ENCODE measurements around the gene NKAIN2. TPM values are rescaled to one million over a fixed set of nuclear protein-coding genes. Genes with fewer than 3 reads are reported as not detected.
A peak's percentile ranks its signal among the peaks of the same experiment; 100 is the strongest.
"Not testable (repeated sequence)": the region's sequence is repeated elsewhere in the genome, so short reads cannot be mapped to it uniquely, and the experiment has no call there.

NKAIN2 gene
- total RNA-seq, 1 experiment from 2014 or later = 0.23 TPM

DNA sequence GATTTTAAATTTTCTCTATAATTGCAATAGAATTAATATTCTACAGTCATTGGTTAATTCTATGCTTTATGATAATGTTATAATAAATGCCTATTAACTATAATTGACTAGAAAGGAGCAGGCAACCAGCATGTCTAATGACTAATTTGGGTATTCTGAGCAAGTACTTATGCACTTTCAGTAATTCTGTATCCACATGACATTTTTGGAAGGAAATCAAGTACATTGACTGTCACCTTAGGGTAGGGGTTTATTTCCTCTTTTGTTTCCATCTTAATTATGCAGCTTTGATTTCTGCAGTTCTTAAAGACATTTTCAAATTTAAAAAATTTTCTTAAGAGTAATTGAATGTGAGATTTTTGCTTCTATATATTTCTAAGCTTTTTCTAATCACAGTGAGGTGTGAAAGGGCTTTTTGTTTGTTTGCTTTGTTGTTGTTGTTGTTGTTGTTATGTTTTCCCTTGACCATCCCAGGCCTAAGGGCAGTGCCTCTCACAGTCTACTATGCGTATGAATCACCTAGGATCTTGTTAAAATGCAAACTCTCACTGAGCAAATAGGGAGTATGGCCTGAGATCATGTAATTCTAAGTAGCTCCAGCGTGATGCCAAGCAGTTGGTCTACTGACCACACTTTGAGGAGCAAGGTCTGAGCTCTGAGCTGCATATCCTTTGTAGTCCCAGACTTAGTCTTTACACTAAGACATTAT lies 691.4 kb downstream of the NKAIN2 start:
- no peak for DNase-seq (ENCODE audit: low spot score)

DNA sequence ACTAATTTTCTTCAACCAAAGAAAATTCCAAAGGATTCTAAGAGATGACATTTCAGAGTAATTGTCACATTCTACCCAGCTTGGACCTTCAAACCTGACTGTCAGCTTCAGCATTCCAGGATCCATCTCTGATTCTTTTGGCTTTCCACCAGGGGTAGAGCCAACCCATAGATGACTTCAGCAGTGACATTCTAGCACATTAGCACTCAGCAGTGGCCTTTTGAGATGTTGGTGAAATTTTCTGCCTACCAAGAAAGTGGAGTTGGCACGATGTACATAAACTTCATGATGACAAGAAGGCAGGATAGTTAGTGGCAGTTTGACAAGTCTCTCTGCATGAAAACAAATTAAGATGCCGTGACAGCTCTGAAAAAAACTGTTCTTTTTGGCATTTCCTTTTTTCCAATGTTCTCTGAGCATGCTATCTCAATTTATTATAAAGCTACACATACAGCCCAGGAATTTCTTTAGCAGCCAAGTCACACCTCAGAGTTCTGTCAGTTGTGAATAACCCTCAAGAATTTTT lies 692.1 kb downstream of the NKAIN2 start:
- no peak for DNase-seq (ENCODE audit: low spot score)

DNA sequence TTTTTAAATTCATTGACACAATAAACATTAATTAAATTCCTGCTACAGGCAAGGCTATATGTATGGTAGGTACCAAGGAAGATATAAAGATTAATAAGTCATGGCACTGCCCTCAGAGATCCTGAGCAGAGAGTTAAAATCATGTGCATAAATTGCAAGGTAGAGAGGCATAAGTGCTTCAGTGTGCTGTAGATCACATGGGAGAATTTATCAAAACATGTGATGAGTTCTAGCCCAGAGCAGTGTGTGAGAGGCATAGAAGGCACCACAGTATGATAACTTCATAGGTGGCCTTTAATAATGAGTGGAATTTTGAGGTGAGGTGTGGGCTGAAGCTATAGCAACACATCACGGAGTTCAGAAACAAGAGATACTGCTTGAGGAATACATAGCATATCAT lies 692.7 kb downstream of the NKAIN2 start:
- no peak for DNase-seq (ENCODE audit: low spot score)

DNA sequence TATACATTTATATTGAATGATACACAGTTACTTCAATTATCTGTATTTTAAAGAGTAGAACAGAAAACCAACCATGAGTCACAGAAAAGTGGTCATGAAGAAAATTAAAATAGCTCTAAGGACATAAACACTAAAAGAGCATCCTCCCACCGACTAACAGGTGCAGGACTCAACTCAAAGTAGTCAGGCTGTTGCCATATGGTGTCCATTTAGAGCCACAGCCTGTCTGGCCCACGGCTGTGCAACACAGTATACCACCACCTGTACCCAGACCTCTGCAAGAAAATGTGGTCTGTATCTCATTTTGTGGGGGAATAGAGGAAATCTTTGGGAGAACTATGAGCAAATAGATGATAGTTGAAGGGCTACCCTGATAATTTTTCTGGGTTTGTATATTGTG lies 708.8 kb downstream of the NKAIN2 start:
- no peak for DNase-seq (ENCODE audit: low spot score)

DNA sequence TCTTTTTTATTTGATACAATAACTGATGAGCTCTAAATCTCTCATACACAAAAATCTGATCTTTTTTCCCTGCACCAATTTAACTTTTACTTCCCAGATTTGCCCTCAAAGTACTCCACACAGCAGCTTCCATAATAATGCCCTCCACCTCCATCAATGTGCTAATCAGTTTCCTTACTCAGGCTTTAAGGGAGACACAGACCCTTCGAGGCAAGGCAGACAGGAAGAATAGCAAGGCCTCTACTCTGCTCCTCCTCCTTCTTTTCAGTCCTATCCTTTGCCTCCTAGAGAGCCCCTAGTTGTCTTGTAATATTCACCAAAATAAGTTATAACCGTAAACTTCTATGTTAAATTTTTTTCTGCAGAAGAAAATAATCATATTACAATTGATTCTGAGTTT lies 713.7 kb downstream of the NKAIN2 start:
- no peak for DNase-seq (ENCODE audit: low spot score)

DNA sequence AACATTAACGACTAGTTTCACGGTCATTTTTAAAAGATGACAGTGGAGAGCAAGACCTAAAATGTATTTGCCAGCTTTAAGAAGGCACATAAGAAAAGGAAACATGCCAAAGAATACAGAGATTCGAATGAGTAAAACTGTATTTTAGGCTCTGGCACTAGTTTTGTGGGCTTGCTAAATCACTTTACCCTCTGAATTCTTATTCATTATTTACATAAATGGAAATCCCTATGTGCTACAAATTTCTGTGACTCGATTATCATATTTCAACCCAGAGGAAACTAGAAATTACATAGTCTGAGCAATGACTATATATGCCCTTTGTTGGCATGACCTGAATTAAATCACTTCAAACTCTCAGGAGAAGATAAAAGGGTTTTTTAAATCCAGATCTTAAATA lies 716.8 kb downstream of the NKAIN2 start:
- no peak for DNase-seq (ENCODE audit: low spot score)

DNA sequence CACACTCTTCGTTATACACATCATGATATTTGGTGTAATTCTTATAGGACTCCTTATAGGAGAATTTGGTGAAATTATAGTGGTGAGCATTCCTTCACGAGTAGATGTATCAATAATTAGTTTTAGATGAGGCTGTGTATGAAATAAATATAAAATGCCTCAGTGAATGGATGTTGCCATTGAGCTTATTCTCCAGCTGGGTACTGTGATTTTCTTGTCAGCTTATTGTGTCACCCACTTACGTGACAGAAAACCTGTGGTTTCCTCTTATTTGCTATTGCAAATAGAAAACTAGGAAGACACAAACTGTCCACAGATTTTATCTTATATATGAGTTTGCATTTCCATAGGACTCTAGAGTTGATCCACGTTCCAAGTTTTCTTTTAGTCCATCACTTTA lies 718.7 kb downstream of the NKAIN2 start:
- DNase-seq (ENCODE audit: low spot score) = no peak

DNA sequence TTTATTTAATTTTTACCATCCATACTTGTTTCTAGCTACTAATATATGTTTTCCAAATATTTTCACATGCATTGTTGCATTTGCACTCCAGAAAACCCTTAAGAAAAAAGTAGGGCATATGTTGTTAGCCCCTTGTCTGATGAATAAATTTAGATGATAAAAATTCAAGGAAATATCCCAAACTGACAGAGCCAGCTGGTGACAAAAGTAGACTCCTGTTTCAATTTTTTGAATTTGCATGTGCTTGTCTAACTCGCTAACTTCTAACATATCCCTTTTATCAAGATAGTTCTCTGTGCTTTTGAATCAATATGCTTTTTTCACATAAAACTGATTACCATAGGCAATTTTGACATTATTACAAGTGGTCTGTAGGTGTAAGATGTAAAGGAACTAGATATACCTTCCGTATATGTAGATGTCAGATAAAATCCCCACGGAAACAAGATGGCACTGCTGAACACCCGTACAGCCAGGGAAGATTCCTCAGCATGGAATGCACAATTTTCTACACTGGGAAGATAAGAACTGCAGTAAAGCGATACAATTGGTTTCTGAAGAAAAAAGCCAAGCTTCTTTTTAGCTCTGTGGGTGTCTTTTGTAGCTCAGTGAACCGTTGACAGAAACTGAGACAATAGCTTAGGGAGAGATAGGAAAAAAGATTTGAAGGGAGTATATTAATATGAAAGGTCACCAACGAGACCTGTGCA lies 721.0 kb downstream of the NKAIN2 start:
- no peak for DNase-seq (ENCODE audit: low spot score)

DNA sequence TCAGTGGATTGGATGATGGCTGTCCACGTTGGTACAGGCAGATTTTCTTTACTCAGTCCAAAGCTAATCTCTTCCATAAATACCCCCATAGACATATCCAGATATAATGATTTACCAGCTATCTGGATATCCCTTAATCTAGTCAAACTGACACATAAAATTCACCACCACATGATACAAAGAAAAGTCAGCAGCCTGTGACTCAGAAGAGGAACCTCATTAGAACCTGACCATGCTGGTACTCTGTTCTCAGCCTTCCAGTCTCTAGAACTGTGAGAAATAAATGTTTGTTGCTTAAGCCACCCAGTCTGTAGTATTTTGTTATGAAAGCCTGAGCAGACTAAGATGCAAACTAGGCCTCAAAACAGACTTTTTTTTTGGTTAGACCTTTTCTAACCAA lies 727.3 kb downstream of the NKAIN2 start:
- no peak for DNase-seq (ENCODE audit: low spot score)

DNA sequence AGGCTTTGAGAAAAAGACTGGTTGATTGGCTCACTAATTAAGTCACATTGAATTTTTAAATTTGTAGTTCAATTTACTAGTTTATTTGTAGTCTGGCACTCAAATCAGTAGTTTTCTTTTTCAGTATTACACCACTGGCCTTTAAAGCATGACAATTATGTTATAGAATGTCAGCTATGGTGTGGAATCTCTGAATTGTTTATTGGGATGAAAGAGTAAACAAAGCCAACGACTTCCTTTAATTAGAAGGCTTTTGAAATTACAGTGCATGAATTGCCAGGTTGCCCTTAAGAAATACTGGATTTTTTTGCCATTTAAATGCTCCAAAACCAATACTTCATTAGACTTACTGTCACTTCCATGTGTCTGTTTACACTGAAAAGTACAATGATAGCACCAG lies 731.6 kb downstream of the NKAIN2 start:
- no peak for DNase-seq (ENCODE audit: low spot score)

DNA sequence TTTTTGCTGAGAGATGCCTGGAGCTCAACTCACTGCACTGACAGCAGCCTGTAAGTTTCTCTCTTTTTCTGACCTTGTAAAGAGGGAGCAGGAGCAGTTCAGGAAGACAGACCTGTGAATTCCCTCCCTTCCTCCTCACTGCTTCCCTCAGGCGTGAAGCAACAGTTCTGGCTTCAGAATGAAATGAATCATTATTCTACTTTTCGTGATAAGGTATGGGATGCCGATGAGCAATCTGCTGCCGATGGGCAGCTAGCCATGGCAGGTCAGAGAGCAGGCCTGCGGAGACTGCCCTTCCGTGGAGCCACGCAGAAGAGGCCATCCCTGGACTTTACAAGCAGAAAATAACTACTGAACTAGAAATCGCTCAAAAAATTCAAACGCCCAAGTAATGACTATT lies 732.1 kb downstream of the NKAIN2 start:
- DNase-seq (ENCODE audit: low spot score) = peak; percentile 32

DNA sequence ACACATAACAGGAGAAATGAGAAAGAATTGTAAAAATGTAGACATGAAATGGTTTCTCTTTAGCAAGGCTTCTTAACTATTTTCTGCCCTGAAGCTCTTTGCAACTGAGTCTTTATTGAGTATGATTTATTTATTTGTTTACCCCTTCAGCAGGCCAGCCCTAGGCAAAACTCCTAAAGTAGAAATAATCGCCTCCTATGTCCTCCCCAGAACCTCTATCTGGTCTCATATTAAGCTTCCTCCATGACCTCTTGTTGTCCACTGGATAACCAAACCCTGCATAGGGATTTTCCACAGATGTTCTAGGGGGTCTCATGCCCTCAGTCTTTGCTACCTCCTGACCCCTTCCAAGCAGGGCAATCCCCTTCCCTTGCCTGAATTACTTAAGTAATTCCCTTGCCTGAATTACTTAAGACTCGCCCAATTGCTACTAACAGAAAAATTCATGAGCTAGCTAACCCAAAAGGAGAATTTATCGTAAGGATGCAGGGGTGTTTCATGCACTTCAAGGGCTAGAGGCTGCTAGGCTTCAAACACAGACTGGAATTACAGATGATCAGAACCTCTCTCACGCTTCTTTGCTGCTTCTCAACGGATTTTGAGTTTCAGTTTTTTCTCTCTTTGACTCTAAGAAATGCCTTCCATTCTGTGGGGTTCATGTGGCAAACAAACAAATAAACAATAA lies 732.6 kb downstream of the NKAIN2 start:
- no peak for DNase-seq (ENCODE audit: low spot score)

DNA sequence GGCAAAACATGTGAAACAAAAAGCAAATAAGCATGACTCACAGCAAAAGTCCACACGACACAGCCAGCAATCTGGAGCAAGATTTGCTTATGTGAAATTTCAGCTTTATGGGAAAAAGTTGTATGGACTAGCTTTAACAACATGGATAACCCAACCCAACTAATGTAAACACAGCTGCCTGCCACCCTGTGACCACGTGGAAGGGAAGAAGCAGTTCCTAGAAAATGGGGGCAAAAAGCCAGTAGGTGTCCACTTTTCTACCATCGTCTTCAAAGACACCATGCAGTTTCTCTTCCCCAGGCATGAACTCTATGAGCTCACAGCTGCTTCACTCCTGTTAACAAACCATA lies 733.2 kb downstream of the NKAIN2 start:
- DNase-seq (ENCODE audit: low spot score) = peak; percentile 64

DNA sequence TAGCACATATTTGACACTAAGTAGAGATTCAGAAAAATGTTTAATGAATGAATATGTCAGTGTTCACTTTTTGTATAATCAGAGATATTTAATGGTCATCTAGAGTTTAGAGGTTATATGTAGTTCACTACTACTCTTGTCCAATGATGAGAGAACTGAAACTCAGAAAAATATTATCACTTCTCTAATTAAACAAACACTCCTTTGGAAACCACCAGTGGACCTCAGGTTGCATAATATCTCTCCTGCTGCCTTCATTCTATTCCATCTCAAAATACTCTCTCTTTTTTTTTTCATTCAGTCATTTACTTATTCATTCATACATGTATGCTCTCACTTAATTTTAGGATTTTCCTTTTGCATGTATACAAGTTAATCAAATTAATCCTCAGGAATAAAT lies 735.4 kb downstream of the NKAIN2 start:
- no peak for DNase-seq (ENCODE audit: low spot score)

DNA sequence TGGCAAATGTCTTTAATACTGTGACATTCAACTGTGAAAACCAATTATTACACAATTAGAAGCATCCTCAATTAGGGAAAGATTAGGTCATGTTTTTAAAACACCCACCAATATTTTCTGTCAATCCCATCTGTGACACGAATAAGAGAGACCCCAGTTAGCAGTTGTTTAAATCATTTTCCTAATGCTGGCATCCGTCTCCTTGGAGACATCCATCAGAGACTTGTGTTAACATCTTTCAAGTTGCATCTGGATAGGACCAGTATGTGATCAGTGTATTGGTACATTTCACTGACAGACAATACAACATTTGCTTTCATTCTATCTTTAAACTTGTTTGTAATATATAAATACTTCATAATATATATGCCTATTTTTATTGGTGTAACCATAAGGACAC lies 737.9 kb downstream of the NKAIN2 start:
- no peak for DNase-seq (ENCODE audit: low spot score)

DNA sequence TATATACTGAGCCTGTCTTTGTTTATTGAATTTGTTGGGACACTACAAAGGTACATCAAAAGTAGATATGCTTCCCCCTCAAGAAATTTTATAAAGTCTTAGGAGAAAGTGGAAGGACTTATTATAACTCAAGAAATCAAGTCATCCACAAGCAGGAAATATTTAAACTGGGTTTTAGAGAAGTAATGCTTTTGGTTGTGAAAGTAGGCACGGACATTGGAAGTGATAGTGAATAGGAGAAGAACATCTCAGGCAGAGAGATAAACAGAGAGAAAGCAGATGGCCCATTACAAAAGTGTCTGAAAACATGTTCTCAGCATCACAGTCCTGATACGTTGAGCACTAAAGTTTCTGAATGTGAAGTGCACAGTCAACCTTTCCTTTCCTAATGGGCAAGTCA lies 742.9 kb downstream of the NKAIN2 start:
- no peak for DNase-seq (ENCODE audit: low spot score)

DNA sequence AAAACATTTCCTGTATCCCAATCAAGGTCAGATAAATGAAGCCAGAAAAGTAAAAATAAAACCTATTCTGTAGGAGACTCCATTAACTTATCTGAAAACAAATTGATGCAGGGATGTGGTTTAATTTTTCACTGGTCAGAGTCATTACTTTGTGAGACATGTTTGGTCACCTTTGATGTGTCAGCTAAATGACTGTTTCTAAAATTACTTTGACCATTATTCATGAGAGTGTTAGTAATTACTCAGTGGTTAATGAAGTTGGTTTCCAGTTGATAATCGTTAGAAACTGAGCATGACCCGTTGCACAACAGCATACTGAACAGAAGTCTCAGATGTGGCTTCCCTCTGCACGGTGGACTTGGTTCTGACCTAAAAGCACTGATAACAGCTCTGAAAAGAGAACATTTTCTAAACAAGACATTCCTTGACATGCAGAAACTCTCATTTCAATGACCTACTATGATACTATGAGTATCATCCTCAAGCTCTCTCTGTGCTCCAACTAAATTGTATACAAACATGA lies 748.1 kb downstream of the NKAIN2 start:
- DNase-seq (ENCODE audit: low spot score) = no peak

DNA sequence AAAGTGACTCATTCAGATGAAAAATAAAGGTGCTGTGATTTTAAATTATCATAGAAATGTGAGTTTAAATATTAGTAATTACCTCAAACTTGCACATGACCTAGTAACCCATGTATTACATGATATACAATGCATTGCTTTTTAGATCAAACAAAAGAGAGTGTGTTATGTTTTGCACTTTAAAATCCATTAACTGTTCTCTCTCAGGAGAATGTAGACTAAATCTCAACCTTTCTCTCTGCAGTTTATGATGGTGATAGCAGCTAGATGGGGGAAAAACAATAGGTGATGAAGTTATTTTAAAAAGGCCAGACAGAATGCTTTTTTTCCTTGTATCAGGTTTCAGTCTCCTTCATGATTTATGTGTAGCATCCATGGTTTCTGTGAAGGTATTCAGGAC lies 754.2 kb downstream of the NKAIN2 start:
- no peak for DNase-seq (ENCODE audit: low spot score)

DNA sequence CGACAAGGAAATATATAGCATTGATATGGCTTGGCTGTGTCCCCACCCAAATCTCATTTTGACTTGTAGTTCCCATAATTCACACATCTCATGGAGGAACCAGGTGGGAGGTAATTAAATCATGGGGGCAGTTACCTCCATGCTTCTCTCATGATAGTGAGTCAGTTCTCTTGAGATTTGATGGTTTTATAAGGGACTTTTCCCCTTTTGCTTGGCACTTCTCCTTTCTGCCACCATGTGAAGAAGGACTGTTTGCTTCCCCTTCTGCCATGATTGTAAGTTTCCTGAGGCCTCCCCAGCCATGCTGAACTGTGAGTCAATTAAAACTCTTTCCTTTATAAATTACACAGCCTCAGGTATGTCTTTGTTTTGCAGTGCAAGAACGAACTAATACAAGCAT lies 756.4 kb downstream of the NKAIN2 start:
- not testable (repeated sequence) for DNase-seq (ENCODE audit: low spot score)

DNA sequence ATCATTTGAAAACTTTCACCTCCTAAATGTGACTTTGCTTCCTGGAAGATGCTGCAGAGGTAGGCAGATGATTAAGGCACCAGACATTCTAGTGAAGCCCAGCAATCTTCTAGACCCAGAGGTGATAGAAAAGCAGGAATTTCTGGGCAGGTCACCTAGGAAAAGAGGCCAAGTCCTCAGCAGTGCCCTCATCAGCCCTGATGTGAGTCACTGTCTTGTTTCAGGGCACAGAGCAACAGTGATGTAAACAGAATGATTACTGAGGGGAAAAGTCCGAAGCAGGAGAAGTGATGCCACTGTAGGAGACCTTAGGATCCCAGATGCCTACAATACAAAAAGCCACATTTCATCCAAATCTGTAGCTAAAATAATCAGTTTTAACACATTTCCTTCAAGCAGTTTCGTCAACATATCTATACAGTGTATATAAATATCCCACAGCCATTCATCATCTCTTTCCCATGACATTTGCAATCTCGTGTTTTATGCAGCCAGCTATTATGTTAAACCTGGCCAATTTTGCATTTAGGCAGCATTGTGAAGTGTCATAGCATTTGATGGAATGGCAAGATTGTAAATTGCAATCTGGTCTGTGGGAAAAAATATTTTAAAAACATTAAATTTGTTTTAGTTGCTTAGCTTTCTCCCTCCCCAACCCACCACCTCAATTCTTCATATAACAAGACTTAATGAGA lies 757.4 kb downstream of the NKAIN2 start:
- DNase-seq (ENCODE audit: low spot score) = no peak

DNA sequence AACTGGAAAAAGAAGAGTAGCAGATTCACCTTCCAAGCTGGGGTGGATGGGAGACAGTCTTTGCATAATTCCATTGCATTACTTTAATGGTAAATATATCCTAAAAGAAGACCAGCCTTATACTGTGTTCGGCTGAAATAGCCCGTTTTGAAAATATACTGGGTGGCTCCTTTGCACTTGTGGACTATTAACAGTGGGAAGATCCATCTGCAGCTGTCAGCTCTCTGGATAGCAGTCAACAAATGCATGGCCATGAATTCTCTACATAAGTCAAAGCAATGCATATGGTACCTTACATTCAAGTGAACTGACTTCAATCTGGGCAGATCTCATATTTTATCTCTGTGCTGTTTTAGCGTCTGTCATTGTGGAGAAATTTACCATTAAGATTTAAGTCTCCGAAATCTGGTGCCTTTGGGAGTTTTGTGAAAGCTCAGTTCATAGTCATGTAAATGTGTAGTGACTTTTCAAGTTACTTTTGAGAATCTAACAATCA lies 758.0 kb downstream of the NKAIN2 start:
- no peak for DNase-seq (ENCODE audit: low spot score)

DNA sequence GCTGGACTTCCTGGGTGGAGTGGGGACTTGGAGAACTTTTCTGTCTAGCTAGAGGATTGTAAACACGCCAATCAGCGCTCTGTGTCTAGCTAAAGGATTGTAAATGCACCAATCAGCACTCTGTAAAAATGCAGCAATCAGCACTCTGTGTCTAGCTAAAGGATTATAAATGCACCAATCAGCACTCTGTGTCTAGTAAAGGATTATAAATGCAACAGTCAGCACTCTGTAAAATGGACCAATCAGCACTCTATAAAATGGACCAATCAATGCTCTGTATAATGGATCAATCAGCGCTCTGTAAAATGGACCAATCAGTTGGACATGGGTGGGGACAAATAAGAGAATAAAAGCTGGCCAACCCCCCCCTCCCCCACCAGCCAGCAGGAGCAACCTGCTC lies 760.5 kb downstream of the NKAIN2 start:
- DNase-seq (ENCODE audit: low spot score) = not testable (repeated sequence)
